Right ventricle myocardium inferior (tissue), 1 donor: ENCODE measurements around the gene STAT3. TPM values are rescaled to one million over a fixed set of nuclear protein-coding genes. Genes with fewer than 3 reads are reported as not detected.
A peak's percentile ranks its signal among the peaks of the same experiment; 100 is the strongest.
"Not testable (repeated sequence)": the region's sequence is repeated elsewhere in the genome, so short reads cannot be mapped to it uniquely, and the experiment has no call there.

Experiments used
- ATAC-seq: fragments of 200-7000 bp; cut with Tn5 transposase; one replicate; pipeline ENCODE4 v1.9.1; 2020; ENCODE audit warnings: mild to moderate bottlenecking, moderate library complexity
- DNase-seq: peaks from one replicate; pipeline ENCODE4 v3.0.0; 2021; ENCODE audit errors: missing footprints
- intact Hi-C: fragments of 100-400 bp; cut with DNase I; formaldehyde crosslinking; loops from one replicate; pipeline ENCODE4 v1.11.0; 2022
- total RNA-seq: library from RNA; stranded (reverse); fragmentation: NEBNext Ultra II Directional; extraction: Animal tissue kit (Norgen Biotek cat#: 25700); gene quantifications from one replicate; pipeline ENCODE4 v1.2.1, GENCODE V29; 2021
- donor health status: DM: no; HTN: yes; CAD: no; lungs with severe emphysema.

STAT3 gene
- total RNA-seq, 1 donor from 2014 or later, result 183 TPM

DNA sequence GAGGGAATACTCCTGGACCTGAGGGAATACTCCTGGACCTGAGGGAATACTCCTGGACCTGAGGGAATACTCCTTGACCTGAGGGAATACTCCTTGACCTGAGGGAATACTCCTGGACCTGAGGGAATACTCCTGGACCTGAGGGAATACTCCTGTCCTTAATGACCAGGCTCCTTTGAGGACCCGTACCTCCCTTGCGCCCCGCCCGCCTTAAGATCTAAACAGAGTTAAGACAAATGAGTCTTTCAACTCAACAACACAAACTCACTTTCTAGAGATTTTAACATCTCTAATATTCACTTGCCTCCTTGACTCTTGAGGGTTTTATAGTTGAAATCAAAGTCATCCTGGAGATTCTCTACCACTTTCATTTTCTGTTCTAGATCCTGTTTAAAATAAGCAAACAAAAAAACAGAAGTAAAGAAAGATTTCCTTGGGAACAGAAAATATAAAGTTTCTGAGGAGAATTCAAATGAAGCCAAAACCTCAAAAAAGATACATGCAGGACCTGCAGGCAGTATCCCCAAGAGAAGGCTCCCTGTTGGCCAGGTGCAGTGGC, 49.7 kb downstream of the STAT3 start:
- no peak for DNase-seq
- intact Hi-C loops, result no loop called here
- no peak for ATAC-seq

DNA sequence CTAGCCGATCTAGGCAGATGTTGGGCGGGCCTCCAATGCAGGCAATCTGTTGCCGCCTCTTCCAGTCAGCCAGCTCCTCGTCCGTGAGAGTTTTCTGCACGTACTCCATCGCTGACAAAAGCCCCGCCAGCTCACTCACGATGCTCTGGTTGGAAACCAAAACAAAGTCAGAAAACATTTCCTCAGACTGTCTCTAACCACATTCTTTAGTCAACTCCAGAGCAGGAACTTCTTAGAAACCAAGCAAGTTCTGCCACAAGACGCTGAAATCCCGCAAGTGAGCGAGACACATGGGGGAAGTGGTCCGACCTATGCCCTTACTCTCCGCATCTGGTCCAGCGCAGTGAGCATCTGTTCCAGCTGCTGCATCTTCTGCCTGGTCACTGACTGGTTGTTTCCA, 50.8 kb downstream of the STAT3 start:
- ATAC-seq (no peak), DNase-seq (no peak)
- intact Hi-C loops, result no loop called here

DNA sequence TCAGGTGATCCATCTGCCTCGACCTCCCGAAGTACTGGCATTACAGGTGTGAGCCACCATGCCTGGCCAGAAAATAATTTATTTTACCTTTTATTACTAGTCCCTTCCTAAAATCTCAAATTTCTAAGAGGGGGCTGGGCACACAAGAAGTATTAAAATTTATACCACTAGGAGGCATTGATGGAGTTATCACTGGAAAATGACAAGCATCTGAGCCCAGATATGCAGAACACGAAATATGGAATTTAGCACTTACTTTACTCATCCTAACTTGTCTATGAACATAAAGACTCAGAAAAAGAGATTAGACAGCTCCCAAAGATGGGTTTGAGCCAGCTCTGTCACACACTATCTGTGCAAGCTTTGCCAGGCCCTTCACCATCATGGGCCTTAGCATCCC, 53.6 kb downstream of the STAT3 start:
- no peak for ATAC-seq
- intact Hi-C loops, result no loop called here

DNA sequence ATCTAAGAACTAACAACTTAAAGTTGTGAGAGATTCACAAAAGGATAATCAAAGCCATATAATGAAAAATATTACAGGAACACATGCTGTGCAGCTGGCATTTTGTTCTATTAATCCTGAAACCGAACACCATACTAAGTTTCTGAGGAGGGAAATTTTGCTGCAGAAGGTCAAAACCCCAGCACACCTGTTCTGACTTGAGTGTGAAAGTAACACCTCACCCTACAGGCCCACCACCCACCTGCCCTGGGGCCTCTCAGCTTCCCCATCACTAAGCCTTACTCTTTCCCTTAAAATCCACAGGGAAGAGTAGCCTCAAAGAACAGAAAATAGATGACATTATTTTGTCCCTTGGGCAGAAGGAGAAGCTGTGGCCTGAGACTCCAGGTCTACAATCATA, 55.2 kb downstream of the STAT3 start:
- ATAC-seq (no peak), DNase-seq (no peak)
- intact Hi-C loops, result no loop called here

More for the DNA sequence above, 53.6 kb downstream of the STAT3 start:
- DNase-seq, result no peak

DNA sequence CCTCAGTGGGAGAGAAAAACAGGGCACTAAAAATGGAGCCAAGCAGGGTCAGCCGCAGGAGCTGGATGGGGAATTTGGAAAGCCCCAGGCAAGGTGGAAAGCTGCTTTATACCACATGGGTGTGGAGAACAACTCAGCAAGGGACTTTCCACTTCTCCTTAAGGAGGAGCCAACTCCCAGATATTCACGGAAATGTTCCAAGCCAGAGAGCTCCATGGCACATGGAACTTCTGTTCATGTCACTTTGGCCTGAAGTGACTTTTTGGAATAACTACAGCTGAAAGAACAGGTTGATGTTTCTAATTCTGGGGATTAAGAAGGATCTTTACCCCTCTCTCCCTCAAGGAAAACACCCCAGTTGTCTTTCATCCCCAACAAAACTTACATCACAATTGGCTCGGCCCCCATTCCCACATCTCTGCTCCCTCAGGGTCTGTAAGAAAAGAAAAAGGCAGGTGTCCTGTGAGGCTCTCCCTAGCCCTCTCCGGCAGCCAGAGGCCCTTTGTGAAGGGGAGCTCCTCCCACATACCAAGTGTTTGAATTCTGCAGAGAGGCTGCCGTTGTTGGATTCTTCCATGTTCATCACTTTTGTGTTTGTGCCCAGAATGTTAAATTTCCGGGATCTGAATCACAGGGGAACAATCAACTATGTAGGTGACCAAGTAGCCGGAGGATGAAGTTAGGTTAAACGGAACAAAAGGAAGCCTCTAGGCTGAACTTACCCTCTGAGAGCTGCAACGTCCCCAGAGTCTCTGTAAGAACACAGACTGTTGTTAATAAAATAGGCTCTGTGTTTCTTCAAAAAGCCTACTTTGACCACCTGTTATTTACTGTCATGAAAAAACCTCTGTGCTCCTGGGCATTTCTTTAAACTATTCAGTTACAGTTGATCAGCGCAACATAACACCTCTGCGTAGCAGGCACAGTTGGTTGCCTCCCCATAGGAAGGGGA, 58.9 kb downstream of the STAT3 start:
- intact Hi-C loops, result no loop called here
- DNase-seq (no peak), ATAC-seq (no peak)

DNA sequence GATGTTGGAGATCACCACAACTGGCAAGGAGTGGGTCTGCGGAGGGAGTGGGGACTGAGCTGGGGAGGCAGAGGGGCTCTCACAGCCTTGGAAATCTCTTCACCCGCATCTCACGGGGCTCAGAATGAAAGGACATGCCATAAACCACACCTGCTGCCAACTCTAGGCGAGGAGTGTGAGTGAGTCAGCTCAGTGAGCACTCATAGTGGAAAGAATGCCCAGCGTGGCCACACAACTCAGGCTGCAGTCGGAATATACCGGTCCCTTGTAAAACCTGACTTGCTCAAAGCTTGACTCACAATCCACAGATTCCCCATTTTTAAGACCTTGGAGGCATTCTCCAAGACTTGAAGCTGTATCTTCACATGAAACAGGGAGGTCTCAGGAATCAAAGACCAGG, 63.2 kb downstream of the STAT3 start:
- DNase-seq, result no peak
- intact Hi-C loops, result no loop called here
- no peak for ATAC-seq

DNA sequence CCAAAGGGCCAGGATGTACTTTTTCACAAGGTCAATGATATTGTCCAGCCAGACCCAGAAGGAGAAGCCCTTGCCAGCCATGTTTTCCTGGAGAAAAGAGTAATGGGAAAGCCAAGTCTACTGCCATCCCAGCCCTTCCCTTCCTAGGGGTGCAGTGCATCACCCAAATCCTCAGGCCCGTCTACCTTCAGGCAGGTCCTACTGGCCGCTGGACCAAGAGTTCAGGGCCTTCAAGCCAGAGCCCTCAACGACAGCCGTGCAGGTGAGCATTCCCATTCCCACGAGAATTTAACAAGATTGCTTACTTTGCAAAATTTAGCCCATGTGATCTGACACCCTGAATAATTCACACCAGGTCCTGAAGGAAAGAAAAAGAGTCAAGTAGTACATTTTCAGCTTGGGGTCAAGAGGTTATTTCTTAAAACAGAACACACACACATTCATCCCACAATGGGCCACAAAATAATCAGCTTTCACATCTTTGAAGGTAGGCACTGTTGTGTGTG, 64.9 kb downstream of the STAT3 start:
- ATAC-seq (peak; percentile 3), DNase-seq (no peak)
- intact Hi-C loops, result loop anchor here (5.0 kb wide), 1 partner anchor 194 kb away; no protein-coding TSS in a partner anchor

DNA sequence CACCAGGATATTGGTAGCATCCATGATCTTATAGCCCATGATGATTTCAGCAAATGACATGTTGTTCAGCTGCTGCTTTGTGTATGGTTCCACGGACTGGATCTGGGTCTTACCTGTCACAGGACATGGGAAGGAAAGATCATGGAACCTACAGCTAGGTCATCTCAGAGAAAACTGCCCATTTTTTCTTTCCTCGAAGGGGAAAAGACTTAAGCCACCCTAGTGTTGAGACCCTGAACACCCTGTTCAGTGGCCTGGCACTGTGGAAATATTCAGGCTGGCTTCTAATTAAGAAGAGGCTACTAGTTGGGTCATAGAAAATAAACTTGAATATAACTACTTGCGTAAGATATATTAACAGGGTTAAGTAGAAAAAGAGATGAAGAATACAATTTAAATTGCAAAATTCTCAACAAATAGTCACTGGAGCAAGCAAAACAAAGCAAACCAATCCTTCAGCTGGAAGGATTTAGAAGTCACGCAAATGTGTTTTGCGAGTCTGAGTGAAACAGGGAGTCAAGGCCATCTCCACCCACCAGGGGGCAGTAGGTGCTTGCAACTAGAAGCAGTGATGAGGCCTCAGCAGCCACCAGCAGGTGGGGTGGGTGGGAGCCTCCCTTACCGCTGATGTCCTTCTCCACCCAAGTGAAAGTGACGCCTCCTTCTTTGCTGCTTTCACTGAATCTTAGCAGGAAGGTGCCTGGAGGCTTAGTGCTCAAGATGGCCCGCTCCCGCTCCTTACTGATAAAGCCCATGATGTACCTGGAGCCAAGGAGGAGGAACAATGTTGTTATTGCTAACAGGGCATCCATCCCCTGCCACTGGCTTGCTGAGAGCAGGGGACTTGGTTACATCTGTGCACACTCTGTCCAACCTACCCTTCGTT, 65.6 kb downstream of the STAT3 start:
- intact Hi-C loops, result loop anchor here (1.0 to 5.0 kb wide), 2 partner anchors 84 to 195 kb away; no protein-coding TSS in a partner anchor
- peak; percentile 93 for DNase-seq
- peak; percentile 84 for ATAC-seq

DNA sequence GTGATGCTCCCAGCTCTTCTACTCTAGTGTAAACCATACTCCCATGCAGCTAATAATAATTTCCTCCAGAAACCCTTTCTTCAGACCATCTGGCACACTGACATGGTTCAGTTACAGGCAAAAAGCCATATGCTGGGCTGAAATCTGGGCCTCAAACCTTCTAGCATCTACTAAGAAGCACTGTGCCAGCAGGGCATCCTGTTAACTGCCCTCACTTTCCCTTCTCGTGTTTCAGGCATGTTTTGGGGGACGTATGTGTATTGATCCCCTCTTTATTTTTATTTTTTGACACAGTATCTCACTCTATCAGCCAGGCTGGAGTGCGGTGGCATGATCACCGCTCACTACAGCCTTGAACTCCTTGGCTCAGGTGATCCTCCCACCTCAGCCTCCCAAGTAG, 66.7 kb downstream of the STAT3 start:
- ATAC-seq (no peak), DNase-seq (no peak)
- intact Hi-C loops, result loop anchor here (5.0 kb wide), 1 partner anchor 196 kb away; no protein-coding TSS in a partner anchor

DNA sequence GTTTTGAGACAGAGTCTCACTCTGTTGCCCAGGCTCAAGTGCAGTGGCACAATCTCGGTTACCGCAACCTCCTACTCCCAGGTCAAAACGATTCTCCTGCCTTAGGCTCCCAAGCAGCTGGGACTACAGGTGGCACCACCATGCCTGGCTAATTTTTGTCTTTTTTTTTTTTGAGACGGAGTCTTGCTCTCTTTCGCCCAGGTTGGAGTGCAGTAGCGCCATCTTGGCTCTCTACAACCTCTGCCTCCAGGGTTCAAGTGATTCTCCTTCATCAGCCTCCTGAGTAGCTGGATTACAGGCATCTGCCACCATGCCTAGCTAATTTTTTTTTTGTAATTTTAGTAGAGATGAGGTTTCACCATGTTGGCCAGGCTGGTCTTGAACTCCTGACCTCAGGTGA, 70.3 kb downstream of the STAT3 start:
- DNase-seq, intact Hi-C loops, ATAC-seq: not testable (repeated sequence)

DNA sequence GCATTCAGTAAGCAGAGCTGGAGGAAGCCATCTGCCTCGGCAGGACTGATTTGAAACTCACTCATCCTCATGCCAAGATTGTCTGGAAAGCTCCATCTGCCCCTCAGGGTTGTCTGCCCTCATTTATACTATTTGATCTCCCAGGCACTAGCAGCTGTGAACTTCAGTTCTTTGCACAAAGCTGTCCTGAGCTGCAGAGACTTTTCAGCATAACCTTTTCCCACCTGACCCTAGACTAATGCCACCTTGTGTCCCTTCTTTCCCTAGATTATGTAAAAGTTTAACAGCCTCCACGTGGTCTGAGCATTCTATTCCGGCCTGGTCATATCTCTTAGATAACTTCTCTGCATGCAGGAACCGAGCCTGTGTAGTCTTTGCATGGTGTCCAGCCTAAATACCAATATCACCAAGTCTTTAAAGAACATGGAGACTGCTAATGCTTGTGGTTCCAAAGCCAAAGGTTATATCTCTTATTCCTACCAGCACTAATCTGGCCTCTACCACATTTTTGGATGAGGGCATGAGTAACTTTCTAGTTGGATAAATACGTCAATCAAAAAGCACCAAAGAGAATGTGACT, 70.9 kb downstream of the STAT3 start:
- intact Hi-C loops, result no loop called here
- ATAC-seq (no peak), DNase-seq (no peak)

DNA sequence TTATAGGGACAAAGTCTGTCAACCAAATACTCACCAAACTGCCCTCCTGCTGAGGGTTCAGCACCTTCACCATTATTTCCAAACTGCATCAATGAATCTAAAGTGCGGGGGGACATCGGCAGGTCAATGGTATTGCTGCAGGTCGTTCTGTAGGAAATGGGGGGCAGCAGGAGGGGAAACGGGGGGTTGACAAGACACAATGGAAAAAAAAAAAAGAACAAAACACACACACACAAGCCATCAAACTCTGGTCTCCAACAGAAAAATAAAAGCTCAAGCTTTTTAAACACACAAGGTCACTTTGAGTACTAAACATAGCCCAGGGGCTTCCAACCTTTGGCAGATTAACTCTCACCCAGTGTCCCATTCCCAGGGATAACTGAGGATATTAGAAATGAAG, 71.5 kb downstream of the STAT3 start:
- DNase-seq (no peak), ATAC-seq (no peak)
- intact Hi-C loops, result no loop called here

DNA sequence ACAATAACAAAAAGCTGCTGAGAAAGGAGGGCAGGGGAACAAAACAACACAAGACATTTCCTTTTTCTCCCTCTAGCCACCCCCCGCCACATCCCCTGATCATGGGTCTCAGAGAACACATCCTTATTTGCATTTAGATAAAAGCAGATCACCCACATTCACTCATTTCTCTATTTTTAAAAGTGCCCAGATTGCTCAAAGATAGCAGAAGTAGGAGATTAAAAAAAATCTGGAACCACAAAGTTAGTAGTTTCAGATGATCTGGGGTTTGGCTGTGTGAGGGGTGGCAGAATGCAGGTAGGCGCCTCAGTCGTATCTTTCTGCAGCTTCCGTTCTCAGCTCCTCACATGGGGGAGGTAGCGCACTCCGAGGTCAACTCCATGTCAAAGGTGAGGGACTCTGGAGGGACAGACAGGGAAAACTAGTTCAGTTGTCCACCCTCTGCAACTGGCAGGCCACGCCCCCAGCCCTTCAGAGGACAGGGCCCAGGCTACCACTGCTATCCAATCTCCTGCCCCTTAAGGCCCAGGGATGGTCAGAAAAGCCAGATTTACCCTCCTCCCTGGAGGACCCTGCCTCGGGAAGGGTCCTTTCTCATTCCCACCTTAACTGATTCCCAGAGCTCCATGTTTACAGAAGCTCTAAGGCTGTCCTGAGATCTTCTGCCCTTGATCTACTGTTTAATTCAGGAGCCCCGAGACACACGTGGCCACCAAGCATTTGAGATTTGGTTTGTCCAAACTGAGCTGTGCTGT, 72.7 kb downstream of the STAT3 start:
- ATAC-seq, result no peak
- intact Hi-C loops, result no loop called here
- no peak for DNase-seq

DNA sequence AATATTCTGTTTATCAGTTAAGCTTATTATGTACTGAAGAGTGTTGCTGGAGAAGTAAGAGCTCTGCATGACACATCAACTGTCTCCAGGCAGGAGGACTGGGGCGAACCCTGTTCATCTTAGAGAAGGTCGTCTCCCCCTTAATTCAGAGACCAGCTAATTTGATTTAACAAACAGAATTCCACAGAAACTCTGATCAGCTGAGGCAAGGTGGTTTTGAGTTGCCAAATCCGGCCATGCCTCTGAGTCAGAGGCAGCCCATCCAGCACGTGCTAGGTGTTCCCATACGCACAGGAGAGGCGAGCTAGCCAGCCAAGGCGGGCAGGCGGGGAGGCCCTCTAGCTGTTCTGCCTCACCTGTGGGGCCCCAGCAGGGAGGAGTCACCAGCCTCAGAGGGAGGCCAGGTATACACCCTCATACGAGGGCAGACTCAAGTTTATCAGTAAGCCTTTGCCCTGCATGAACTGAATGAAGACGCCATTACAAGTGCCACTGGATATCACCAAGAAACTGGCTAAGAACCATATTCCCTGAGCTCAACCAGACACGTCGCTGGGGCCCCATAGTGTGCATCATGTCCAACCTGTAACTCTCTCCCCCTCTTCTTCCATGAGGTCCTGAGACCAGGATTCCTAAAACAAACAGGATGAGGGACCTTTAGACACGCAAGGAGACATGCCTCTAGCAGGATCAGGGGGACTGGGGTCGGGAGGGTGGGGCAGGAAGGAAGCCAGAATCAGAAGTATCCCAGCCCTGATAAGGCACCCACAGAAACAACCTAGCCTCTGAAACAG, 74.3 kb downstream of the STAT3 start:
- intact Hi-C loops, result no loop called here
- DNase-seq (no peak), ATAC-seq (no peak)

DNA sequence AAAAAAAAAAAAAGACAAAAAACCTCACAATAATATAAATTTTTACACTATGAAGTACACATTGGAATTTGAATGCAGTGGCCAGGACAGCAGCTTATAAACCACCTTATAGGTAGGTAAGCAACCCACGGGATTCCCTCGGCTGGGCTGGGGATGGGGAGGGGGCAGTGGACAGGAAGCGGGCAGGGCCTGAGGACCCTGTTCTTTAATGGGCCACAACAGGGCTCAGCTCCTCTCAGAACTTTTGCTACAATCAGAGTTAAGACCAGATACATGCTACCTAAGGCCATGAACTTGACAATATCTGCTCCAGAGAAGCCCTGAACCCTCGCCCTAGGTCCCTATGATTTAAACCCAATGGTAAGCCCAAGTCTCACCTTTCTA, 74.9 kb downstream of the STAT3 start:
- ATAC-seq (no peak), DNase-seq (no peak)
- intact Hi-C loops, result no loop called here

DNA sequence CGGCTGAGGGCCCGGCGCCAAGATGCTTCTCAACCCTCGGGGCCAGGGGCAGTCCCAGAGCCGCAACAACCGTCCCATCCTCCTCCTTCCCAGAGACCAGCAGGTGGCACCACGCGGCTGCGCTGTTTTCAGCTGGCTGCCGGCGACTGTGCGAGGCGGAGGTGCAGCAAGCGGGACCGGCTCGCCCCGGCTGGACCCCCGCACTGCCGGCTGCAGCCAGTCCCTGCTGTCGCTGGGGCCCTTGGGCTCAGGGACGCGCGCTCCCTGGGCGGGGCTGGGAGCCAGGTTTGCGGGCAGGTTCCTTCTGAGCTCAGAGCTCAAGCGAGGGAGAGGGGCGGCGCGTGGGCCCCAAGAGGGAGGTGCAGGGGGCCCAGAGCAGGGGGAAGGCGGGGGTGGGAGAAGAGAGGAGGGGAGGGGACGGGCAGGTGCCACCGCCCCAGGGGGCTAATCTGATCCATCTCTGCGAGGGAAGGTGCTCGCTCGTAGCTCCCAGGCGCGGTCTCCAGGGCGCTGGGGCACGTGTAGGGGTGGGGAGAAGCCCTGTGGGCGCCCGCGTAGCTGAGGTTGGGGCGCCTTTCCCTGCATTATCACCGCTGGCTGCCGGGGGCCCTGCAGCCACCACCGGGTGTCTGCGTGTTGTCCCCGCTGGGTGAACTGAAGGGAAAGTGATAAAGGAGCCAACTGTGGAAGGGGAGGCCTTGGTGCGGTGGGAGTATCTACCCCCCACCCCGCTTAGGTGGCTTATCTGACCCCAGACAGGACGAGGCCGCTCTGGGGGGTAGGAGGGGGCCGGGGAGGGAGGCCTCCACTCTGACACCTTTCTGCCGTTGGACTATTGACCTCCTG, 75.7 kb downstream of the STAT3 start:
- intact Hi-C loops, result no loop called here
- peak; percentile 81 for ATAC-seq
- DNase-seq, result peak; percentile 91

DNA sequence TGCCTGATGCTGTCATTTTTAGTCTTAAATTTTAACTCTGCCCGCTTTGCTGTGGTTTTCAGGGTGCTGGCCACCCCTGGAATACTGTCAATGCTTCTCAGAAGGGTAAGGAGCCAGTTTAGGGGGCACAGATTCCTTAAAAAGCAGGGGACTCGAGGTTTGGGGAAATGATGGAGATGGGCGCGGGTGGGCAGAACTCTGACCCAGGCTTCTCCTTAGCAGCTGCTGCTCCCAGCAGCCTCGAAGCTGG, 76.3 kb downstream of the STAT3 start:
- intact Hi-C loops, result no loop called here
- ATAC-seq (no peak), DNase-seq (no peak)
